ENCODE measurements around the gene BRAT1.

BRAT1 gene

GRCh38 chr7:2577914-2578680, 22.8 kb upstream of the BRAT1 start:
- ChIA-PET POLR2A (no interaction called here), CTCF (interaction anchor here (0.6 kb wide), 1 partner anchor 48 kb away, joined by 3 read pairs; no protein-coding TSS in a partner anchor)
- no peak for TF ChIP-seq CTCF (IDR thresholded peaks at IDR 0.05; ENCODE audit: insufficient read depth, low read length, missing control alignments)

GRCh38 chr7:2576742-2577491, 21.6 kb upstream of the BRAT1 start:
- CTCF ChIA-PET: interaction anchor here (1.1 to 2.3 kb wide), 2 partner anchors 10 to 104 kb away, joined by 3 to 7 read pairs; no protein-coding TSS in a partner anchor

More at GRCh38 chr7:2577914-2578680, 22.8 kb upstream of the BRAT1 start:
- no peak overlapping the region for H3K4me3 ChIP-seq (ENCODE audit: low read depth, low read length)
- no peak for DNase-seq (ENCODE audit: low read depth, low spot score)

GRCh38 chr7:2575733-2576340, 20.5 kb upstream of the BRAT1 start:
- DNase-seq (ENCODE audit: low read depth, low spot score): no peak
- POLR2A ChIA-PET: no interaction called here
- no peak for TF ChIP-seq CTCF (IDR thresholded peaks at IDR 0.05; ENCODE audit: insufficient read depth, low read length, missing control alignments)
- no peak overlapping the region for H3K4me3 ChIP-seq (ENCODE audit: low read depth, low read length)
- CTCF ChIA-PET: interaction anchor here (0.7 to 2.3 kb wide), 4 partner anchors 8 to 105 kb away, joined by 3 to 7 read pairs (median 4); no protein-coding TSS in a partner anchor

More at GRCh38 chr7:2576742-2577491, 21.6 kb upstream of the BRAT1 start:
- no peak for DNase-seq (ENCODE audit: low read depth, low spot score)
- POLR2A ChIA-PET: no interaction called here
- H3K4me3 ChIP-seq (ENCODE audit: low read depth, low read length): no peak overlapping the region
- TF ChIP-seq CTCF (IDR thresholded peaks at IDR 0.05; ENCODE audit: insufficient read depth, low read length, missing control alignments): no peak

GRCh38 chr7:2575046-2575732, 19.9 kb upstream of the BRAT1 start:
- ChIA-PET CTCF (interaction anchor here (0.7 to 2.3 kb wide), 6 partner anchors 8 to 106 kb away, joined by 3 to 7 read pairs (median 4); no protein-coding TSS in a partner anchor), POLR2A (no interaction called here)
- no peak for DNase-seq (ENCODE audit: low read depth, low spot score)
- TF ChIP-seq CTCF (IDR thresholded peaks at IDR 0.05; ENCODE audit: insufficient read depth, low read length, missing control alignments): no peak
- H3K4me3 ChIP-seq (ENCODE audit: low read depth, low read length): no peak overlapping the region

GRCh38 chr7:2573761-2574160, 18.4 kb upstream of the BRAT1 start:
- ChIA-PET CTCF (interaction anchor here (0.6 to 1.7 kb wide), 6 partner anchors 10 to 136 kb away, joined by 3 to 6 read pairs (median 4); no protein-coding TSS in a partner anchor), POLR2A (no interaction called here)
- H3K4me3 ChIP-seq (ENCODE audit: low read depth, low read length): no peak overlapping the region
- DNase-seq (ENCODE audit: low read depth, low spot score): no peak
- TF ChIP-seq CTCF (IDR thresholded peaks at IDR 0.05; ENCODE audit: insufficient read depth, low read length, missing control alignments): no peak

Data from AG04449 (cell line).